Stimulated activated CD4-positive, alpha-beta T cell treated with anti-CD3 and anti-CD28 coated beads, Interleukin-4, amount 100 ng/mL, for 24 hours (primary cell): ENCODE measurements around the gene DLG2.

ENCODE experiments used
- DNase-seq: peaks from one replicate; pipeline ENCODE4 v3.0.0-alpha.2; 2020

The DLG2 gene

DNA sequence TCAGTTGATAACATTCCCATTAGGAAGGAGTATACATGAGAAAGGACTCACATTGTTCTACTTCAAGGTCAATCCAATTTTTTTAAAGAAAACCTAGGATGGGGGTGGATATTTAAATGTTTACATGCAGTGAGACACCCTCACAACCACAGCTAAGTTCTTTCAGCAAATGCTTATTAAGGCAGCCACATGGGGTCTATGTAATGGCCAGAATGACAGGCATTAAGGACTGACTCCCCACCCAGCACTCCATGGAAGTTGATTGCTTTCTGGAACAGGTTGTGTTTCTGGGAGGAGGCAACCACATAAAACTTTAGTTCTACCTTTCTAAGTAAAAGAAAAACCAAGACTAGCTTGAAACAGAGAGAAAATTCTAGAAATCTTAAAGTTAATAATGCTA lies 1678.9 kb downstream of the DLG2 start:
- DNase-seq = no peak

DNA sequence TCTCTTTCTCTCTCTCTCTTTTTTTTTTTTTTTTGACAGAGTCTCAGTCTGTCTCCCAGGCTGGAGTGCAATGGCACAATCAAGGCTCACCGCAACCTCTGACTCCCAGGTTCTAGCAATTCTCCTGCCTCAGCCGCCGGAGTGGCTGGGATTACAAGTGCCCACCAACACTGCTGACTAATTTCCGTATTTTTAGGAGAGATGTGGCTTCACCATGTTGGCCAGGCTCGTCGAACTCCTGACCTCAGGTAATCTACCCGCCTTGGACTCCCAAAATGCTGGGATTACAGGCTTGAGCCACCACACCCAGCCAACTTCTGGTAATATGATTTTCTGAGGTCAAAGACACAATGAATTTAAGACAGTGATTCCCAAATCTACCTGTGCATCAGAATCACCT lies 1681.2 kb downstream of the DLG2 start:
- DNase-seq = no peak

GRCh38 chr11:83941050-83941449 lies 1686.1 kb downstream of the DLG2 start:
- DNase-seq = no peak

DNA sequence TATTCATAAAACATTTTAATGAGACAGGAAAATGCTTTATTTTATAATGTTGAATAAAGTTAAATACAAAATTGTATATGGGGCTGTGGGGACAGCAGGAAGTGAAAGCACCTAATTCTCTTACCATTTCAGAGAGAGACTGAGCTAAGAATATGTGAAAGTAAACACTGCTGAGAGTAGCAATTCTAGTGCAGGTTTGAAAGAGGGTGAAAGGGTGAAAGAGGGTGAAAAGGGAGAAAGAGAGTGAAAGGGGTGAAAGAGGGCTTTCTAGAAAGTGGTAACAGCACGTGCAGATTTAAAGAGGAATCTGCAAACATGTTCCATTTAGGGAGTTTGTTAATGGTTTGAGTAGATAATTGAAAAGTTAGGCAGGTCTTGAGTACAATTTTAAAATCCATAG lies 1689.0 kb downstream of the DLG2 start:
- DNase-seq = no peak

DNA sequence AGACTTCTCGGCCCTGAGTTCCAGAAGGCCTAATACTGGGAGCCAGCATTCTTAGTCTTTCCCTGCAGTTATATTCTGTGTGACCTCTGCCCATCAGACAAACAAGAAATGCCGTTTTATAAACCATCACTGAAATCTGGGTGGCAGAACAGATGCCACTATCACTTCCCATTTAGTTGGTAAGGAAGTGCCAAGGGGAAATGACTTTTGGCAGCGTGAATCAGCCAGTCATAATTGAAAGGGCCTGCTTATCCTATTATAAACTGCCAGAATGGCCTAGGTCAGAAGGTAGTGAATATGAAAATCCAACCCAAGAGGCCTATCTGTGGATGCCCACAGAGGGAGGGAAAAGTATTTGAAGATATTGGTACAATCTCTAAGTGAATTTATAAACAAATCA lies 1694.1 kb downstream of the DLG2 start:
- DNase-seq = no peak

- no peak for DNase-seq
Measured at GRCh38 chr11:83927422-83927821, 1699.7 kb downstream of the DLG2 start.

DNA sequence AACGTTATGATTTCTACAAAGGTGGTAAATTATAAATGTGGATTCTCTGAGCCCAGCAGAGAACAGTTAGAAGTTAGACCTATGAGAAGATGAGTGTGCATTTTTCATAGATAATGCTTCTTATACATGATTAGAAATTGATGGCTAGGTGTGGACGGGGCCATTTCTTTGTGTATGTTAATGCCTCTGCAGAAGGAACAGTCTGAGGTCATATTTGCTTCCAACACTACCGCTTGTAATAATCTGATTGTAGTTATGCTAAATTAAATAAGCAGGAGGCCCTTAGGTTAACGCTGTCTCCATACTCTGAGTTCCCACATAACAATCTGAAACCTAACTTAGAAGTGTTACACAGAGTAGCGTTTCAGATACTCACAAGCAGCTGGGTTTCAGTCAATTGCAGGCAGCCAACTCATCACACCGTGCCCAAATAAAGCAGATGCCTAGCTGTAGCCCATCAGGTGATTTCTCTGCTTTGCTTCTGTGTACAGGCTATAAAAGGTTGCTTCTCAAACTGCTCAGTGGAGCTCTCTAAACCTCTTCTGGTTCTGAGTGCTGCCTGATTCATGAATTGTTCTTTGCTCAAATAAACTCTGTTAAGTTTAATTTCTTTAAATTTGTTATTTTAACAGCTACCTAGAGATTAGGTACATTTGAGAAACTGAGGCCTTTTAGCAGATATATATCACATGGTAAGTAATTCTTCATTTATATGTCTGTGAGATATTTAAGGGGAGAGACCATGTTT lies 1702.2 kb downstream of the DLG2 start:
- DNase-seq = no peak

GRCh38 chr11:83923961-83924360 lies 1703.2 kb downstream of the DLG2 start:
- no peak for DNase-seq

DNA sequence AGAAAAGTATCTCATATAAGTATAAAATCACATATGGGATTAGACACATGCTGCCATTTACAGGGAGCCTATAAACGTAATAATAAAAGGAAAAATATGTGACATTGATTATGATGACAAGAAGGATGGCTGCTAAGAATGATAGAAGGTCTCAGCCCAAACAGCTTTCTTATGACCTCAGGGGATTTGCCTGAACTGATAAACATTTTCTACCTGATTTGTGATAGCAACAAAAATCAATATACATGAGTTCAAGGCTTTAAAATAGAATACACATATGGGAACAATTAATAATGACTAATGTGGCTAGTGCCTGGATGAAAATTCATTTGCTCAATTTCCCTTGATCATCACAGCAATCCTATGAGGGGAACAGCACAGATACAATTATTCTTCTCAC lies 1704.2 kb downstream of the DLG2 start:
- DNase-seq = no peak

DNA sequence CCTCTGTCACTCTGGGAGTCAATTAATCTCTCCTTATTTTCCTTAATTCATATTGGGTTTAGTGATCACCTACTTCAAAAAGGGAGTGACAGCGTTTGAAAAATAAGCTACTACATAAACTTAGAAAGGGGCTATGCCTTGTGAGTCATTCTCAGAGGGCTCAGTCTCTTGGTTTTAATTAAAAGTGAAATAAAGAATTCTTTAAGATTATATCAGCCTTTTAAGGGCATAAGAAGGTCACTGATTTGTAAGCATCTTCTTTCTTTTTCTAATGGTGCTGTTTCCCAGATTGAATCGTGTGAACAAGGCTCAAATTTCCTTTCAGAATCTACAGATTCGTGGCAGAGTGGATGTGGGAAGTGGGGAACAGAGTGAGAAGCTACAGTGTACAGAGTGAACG lies 1704.8 kb downstream of the DLG2 start:
- DNase-seq = no peak

DNA sequence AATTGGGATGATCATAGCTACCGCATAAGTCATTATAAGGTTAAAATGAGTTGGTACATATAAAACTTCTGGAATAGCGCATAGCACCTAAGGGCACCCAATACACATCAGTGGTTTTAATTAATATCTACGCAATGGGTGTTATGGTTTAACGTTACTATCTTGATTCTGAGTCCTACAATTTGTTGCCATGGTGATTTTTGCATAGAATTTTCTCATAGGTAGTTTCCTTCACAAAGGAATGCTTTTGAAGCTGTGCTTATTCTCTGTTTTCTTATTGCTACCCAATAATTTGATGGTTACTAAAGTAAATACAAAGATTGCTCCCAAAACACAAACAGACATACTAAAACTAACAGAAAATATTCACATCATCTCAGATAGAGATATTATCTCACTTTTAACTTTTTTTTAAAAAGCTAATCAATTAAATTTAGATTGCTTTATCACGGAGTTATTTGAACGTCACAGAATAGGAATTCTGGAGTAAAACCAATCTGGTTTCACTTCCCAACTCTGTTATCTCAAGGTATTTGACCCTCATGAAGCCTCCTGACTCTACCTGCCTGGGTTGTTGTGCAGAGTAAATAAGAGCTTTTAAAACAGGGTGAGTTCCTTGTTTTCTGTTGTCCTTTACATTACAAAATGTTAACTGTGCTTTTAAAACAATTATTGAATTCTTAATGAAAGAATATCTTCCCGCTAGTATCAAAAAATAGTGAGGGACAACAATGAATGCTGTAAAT lies 1705.5 kb downstream of the DLG2 start:
- no peak for DNase-seq

GRCh38 chr11:83918476-83918875 lies 1708.7 kb downstream of the DLG2 start:
- DNase-seq = no peak

- no peak for DNase-seq
Measured at GRCh38 chr11:83914995-83915394, 1712.1 kb downstream of the DLG2 start.

DNA sequence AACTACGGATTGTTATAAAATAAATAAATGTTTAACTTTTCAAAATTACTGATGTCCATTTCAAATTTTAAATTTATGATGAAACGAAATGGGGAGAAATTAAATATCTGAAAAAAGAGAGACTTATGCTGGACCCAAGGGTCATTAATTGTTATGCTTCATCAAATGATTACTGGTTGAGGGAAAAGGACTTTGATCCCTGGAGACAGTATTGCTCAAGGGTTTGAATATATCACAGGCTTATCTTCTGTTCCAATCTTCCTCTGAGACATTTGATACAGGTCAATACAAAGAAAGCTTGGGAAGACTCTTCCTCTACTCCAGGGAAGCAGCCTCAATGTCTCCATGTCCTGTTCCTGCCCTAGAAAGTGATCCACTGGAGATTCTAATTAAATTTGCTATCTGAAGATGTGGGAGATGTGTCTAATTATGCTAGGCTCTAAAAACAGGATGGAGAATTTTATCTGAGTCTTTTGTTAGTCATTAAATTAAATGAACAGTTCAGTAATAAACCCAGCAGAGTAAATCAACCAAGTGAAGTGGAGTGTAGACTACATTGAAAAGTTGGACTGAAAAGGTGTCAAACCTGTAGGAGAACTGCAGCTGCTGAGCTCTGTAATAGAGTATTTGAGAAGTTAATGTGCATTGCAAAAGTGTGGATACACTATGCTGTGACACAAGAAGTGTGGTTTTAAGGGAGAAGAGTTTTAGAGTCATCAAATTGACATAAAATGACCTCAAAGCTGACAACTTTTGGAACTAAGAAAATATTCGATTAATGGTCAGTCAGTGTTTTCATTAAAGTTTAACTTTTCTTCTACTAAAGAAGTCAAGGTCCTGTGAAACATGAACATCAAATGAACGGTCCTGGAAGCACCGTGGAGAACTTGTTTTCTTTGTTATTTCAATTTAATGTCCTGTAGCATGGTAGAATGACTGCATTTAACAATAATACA lies 1717.3 kb downstream of the DLG2 start:
- DNase-seq = no peak

GRCh38 chr11:83908298-83908856 lies 1718.8 kb downstream of the DLG2 start:
- no peak for DNase-seq

GRCh38 chr11:83895516-83895915 lies 1731.6 kb downstream of the DLG2 start:
- no peak for DNase-seq

- DNase-seq = no peak
Measured at GRCh38 chr11:83881428-83881827, 1745.7 kb downstream of the DLG2 start.

DNA sequence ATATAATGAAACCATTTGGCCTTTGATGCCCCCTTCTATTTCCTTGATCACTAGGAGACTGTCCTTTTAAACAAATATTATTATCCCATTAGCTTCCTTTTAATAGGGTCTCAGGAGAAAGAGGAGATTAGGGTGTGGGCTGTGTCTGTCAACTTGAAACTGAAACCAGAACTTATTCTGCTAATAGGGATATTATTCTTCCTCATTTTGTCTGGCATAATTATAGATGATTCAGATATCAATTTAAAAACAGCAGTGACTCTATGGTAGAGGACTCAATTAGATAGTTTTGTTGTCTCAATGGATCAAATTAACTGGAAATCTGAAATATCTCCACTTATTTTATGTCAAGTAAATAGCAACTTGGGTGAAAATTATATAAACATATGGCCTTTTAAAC lies 1756.1 kb downstream of the DLG2 start:
- no peak for DNase-seq

DNA sequence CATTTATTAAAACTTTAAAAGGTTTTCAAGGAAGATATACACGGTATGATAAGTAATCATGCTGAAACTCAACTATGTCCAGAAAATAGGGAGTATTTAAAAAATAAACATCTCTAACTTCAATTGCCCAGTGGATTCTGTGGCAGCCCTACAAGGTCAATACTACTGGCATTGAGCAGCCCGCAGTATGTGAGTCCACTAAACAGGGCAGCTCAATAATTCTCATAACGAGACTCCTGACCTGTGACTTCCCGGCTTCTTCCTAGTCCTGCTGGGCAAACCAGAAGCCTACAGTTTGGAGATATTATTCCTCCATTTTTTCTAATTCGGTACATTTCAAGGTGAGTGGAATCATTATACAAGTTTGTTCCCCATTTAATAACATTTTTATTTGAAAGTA lies 1760.5 kb downstream of the DLG2 start:
- DNase-seq = no peak

DNA sequence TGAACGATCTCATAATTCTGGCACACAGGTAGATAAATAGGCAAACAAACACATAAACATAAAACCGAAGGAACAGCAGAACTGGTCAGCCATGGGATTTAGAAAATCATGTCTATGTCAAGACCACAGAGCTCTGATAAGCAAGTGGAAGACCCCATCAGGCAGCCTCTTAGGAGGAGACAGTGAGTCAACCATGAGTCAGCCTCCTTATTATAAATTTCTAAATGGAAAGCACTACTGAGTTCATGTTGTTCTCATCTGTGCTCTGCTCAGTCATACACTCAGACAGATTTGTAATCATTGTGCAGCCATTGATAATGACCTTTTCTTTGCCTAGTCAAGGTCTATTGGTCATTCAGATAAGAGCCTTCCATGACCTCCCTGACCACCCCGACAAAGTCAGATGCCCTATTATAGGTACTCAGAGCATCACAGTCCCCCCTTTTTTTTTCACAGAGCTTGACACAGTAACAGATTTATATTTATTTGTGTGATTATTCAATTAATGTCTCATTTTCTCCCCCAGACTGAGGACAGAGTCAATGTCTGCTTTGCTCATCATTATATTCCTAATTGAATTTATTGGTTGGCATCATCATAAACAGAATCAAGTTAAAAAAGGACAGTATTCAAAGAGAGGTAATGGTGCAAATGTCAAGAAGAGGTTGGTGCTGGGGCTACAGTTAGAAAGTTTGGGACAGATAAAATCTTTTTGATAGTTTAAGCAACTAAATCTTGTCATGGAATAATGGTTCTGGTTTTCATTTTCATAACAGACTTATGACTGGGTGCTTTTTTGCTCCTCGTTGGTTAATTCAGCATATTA lies 1761.3 kb downstream of the DLG2 start:
- no peak for DNase-seq

- DNase-seq = no peak
Measured at GRCh38 chr11:83864412-83865057, 1762.6 kb downstream of the DLG2 start.

DNA sequence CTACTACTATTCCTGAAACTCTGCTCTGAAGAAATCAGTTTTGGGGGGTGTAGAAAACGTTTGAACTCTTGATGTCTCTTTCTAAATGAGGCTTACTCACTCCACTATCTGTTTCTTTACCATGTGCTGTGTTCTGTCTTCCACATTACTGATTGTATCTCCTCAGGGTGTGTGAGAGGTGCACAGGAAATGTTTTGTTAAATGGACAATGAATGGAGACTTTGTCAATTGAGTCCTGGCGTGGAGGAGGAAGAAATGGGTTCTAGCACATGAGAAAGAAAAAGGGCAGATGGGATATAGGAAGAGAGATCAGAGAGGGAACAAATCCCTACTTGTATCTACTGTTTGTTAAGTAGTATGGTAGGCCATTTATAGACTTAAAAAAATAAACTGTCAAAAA lies 1763.9 kb downstream of the DLG2 start:
- DNase-seq = no peak
